Measurements from ENCODE around the gene BFSP2. TPM values are rescaled to one million over a fixed set of nuclear protein-coding genes. Genes with fewer than 3 reads are reported as not detected.

The BFSP2 gene
- total RNA-seq (2012; rRNA removed) (not detected in 2 replicates), polyA plus RNA-seq (2012; rRNA removed) (not detected in 2 replicates), Bru-seq, nascent RNA (percentile 3 among the genes with signal in this experiment), BruChase-seq, experiment 1, labeled RNA remaining after a 6-hour chase (percentile 1 among the genes with signal in this experiment), BruChase-seq, experiment 2, labeled RNA remaining after a 2-hour chase (percentile 1 among the genes with signal in this experiment)
- polyA plus RNA-seq (2012; cell fraction: cytosol; rRNA removed), result not detected in 2 replicates
- polyA plus RNA-seq (2012; cell fraction: nucleus; rRNA removed; ENCODE audit: low replicate concordance), result not detected in 2 replicates
- long read RNA-seq, partial matches to known transcripts, result 0 of 1 reads
- long read RNA-seq, other reads (novel, unspliced or antisense), result 1 of 1 reads

- no TSS peak for BruUV-seq (replicated peaks)
- dilution Hi-C loops (cut with HindIII; ENCODE audit: low sequenced_read_pairs, unreplicated experiment), result no loop called here
- TF ChIP-seq RAD21 (IDR thresholded peaks at IDR 0.05; ENCODE audit: low read length) (no peak), RCOR1 (IDR thresholded peaks at IDR 0.05; ENCODE audit: insufficient replicate concordance, low read length) (no peak), POLR2A (IDR thresholded peaks at IDR 0.05; ENCODE audit: low read depth, low read length) (no peak), MAZ (IDR thresholded peaks at IDR 0.05; ENCODE audit: borderline replicate concordance, low read depth, low read length) (no peak), CHD1 (IDR thresholded peaks at IDR 0.05; ENCODE audit: low read depth, low read length) (no peak), MAFK (IDR thresholded peaks at IDR 0.05; ENCODE audit: low read depth, low read length) (no peak), FOS (IDR thresholded peaks at IDR 0.05; ENCODE audit: low read depth, low read length) (no peak), RFX5 (IDR thresholded peaks at IDR 0.05; ENCODE audit: low read depth, low read length) (no peak), MXI1 (IDR thresholded peaks at IDR 0.05; ENCODE audit: borderline replicate concordance, low read depth, low read length) (no peak), NFE2L2 (IDR thresholded peaks at IDR 0.05; ENCODE audit: low read depth, low read length) (no peak), CEBPB (IDR thresholded peaks at IDR 0.05; ENCODE audit: low read depth, low read length) (no peak), BHLHE40 (IDR thresholded peaks at IDR 0.05; ENCODE audit: low read depth, low read length) (no peak), CTCF (conservative IDR thresholded peaks at IDR 0.05; ENCODE audit: low read depth, low read length) (no peak), ELK1 (IDR thresholded peaks at IDR 0.05; ENCODE audit: borderline replicate concordance, low read depth, low read length) (no peak), SMC3 (IDR thresholded peaks at IDR 0.05; ENCODE audit: low read depth, low read length) (no peak)
These were observed at the start of gene BFSP2 for GRCh38 chr3:133400006-133400515. Gene BFSP2, plus strand, starts transcription at chr3:133400056. Its CDS starts 28 bp downstream, at chr3:133400084.

More at GRCh38 chr3:133400006-133400515, at the start of gene BFSP2:
- in situ Hi-C loops (cut with MboI; ENCODE audit: low sequenced_read_pairs) (no loop called here), intact Hi-C loops (cut with micrococcal nuclease) (no loop called here)
- no peak for DNase-seq
- Histone ChIP-seq H3K79me1 (ENCODE audit: low read depth in 1 of 2, low read length in 2 of 2) (peaks cover 9 to 30% of the 10 kb centered on the region in 2 experiments; a peak in 3 of 4 replicates), H4K20me1 (ENCODE audit: insufficient read depth, low read length) (no peaks in the 10 kb centered on the region), H3K9me3 (ENCODE audit: control insufficient read depth, insufficient read depth, low read length) (no peaks in the 10 kb centered on the region), H3K36me3 (ENCODE audit: control insufficient read depth, insufficient read depth, low read length) (no peaks in the 10 kb centered on the region), H3K4ac (ENCODE audit: low read depth, low read length) (no peak within 1 kb of the TSS), H4K8ac (ENCODE audit: low read depth in 2 of 2, low read length in 2 of 2) (no peak within 1 kb of the TSS), H2AK9ac (replicated peaks; ENCODE audit: low read depth, low read length, poor library complexity) (no peak within 1 kb of the TSS), H3K14ac (replicated peaks; ENCODE audit: low read depth, low read length) (no peak within 1 kb of the TSS), H3K18ac (ENCODE audit: low read depth, low read length) (no peak within 1 kb of the TSS), H2AK5ac (ENCODE audit: low read depth, low read length) (no peak within 1 kb of the TSS), H3K56ac (ENCODE audit: extremely low read depth, insufficient read depth, low read length) (no peak within 1 kb of the TSS), H2BK5ac (ENCODE audit: low read depth, low read length, poor library complexity, severe bottlenecking) (no peak within 1 kb of the TSS), H4K5ac (ENCODE audit: low read depth, low read length) (no peak within 1 kb of the TSS), H2AFZ (replicated peaks; ENCODE audit: low read length, poor library complexity) (no peak within 1 kb of the TSS), H3K23ac (ENCODE audit: low read depth, low read length) (no peak within 1 kb of the TSS), H3K4me1 (ENCODE audit: control insufficient read depth, insufficient read depth, low read length) (peaks cover 13% of the 10 kb centered on the region), H2BK120ac (ENCODE audit: low read depth, low read length) (no peak within 1 kb of the TSS), H2BK15ac (ENCODE audit: low read depth, low read length) (no peak within 1 kb of the TSS), H3K27ac (ENCODE audit: insufficient read depth, low read length) (no peak within 1 kb of the TSS), H3K4me2 (ENCODE audit: low read depth, low read length) (no peak within 1 kb of the TSS), H3K27me3 (ENCODE audit: control insufficient read depth, insufficient read depth, low read length) (no peaks in the 10 kb centered on the region), H4K91ac (ENCODE audit: insufficient read depth, low read depth, low read length) (no peak within 1 kb of the TSS), H3K9ac (ENCODE audit: low read depth, low read length) (no peak within 1 kb of the TSS), H3K4me3 (ENCODE audit: insufficient read depth, low read depth, low read length) (no peak within 1 kb of the TSS), H3K9me1 (ENCODE audit: insufficient read depth, low read length) (peaks cover 14% of the 10 kb centered on the region; the same call in 1 of the 2 replicates), H2BK20ac (ENCODE audit: low read depth, low read length) (no peak within 1 kb of the TSS)
- ATAC-seq (ENCODE audit: low read depth), result no peak
- ChIA-PET CTCF (interaction anchor here (0.8 kb wide), 1 partner anchor 24 kb away, joined by 12 read pairs; no protein-coding TSS in a partner anchor), POLR2A (ENCODE audit: unreplicated experiment) (no interaction called here)
- 99% methylated on average over 12 of the region's 15 CpGs; no CpG with 5 or more reads in 1 of the 2 experiments for WGBS, 2 experiments (ENCODE audit: extremely low coverage in 2 of 2, insufficient read length in 1 of 2)
